Forelimb muscle (tissue), 1 donor: ENCODE measurements around the gene VEPH1. TPM values are rescaled to one million over a fixed set of nuclear protein-coding genes. Genes with fewer than 3 reads are reported as not detected.

Experiments used
- DNase-seq: peaks from one replicate; pipeline ENCODE4 v3.0.0-alpha.2; 2013; ENCODE audit warnings: low read depth
- polyA plus RNA-seq: library from polyadenylated mRNA; unstranded; fragments of 120-200 nt; gene quantifications from one replicate; pipeline ENCODE4 v1.2.1, GENCODE V29; 2013; ENCODE audit not compliant: insufficient read length

Gene VEPH1
- 0.63 TPM for polyA plus RNA-seq

- DNase-seq = no peak
These were observed at the start of gene VEPH1 for GRCh38 chr3:157502916-157503595. Gene VEPH1 (minus strand): TSS chr3:157503416. CDS start chr3:157495349, 8,067 bp downstream.

GRCh38 chr3:157551961-157552360, 48.7 kb upstream of the VEPH1 start:
- no peak for DNase-seq

- no peak for DNase-seq
These were observed 46.3 kb upstream of the VEPH1 start for GRCh38 chr3:157549498-157549897.

- DNase-seq = no peak
These were observed 41.4 kb upstream of the VEPH1 start for GRCh38 chr3:157544501-157545130.

- no peak for DNase-seq
These were observed 40.4 kb upstream of the VEPH1 start for GRCh38 chr3:157543501-157544035.

- no peak for DNase-seq
These were observed 39.7 kb upstream of the VEPH1 start for GRCh38 chr3:157542711-157543500.

GRCh38 chr3:157541506-157542236, 38.5 kb upstream of the VEPH1 start:
- no peak for DNase-seq

GRCh38 chr3:157540656-157541055, 37.4 kb upstream of the VEPH1 start:
- DNase-seq = no peak

GRCh38 chr3:157535667-157536066, 32.5 kb upstream of the VEPH1 start:
- no peak for DNase-seq

GRCh38 chr3:157534725-157535161, 31.5 kb upstream of the VEPH1 start:
- DNase-seq = no peak

- DNase-seq = no peak
These were observed 30.3 kb upstream of the VEPH1 start for GRCh38 chr3:157533298-157534070.

- peak; percentile 67 for DNase-seq
These were observed 29.5 kb upstream of the VEPH1 start for GRCh38 chr3:157532529-157533297.

GRCh38 chr3:157531771-157532170, 28.6 kb upstream of the VEPH1 start:
- no peak for DNase-seq

- no peak for DNase-seq
These were observed 28.1 kb upstream of the VEPH1 start for GRCh38 chr3:157531301-157531660.

GRCh38 chr3:157530637-157531300, 27.6 kb upstream of the VEPH1 start:
- DNase-seq = no peak

GRCh38 chr3:157529751-157530150, 26.5 kb upstream of the VEPH1 start:
- DNase-seq = no peak

- no peak for DNase-seq
These were observed 25.9 kb upstream of the VEPH1 start for GRCh38 chr3:157529085-157529484.

- no peak for DNase-seq
These were observed 24.1 kb upstream of the VEPH1 start for GRCh38 chr3:157527131-157527881.

GRCh38 chr3:157526036-157526435, 22.8 kb upstream of the VEPH1 start:
- DNase-seq = no peak
